AG04449 (cell line): ENCODE data around the gene TRO.

Experiments used
- CTCF ChIA-PET: fragments of 350-600 bp; formaldehyde crosslinking; extraction: SDS; loops from one replicate; lab custom pipeline; 2021; ENCODE audit warnings: antibody characterized with exemption; lab: Yijun Ruan, JAX
- POLR2A ChIA-PET: fragments of 400-600, 350-600 bp; formaldehyde crosslinking; extraction: SDS; loops from one replicate; lab custom pipeline; 2020; ENCODE audit warnings: antibody characterized with exemption, inconsistent platforms; lab: Yijun Ruan, JAX
- DNase-seq: peaks from one replicate; pipeline ENCODE4 v3.0.0-alpha.2; 2010; ENCODE audit warnings: low read depth, low spot score
- H3K4me3 ChIP-seq: 2 replicates; pipeline ENCODE4 v1.5.1; 2011; ENCODE audit warnings: low read depth, mild to moderate bottlenecking, control low read depth, low read length
- CTCF ChIP-seq: IDR thresholded peaks from one replicate; pipeline ENCODE4 v1.5.1; 2011; ENCODE audit warnings: mild to moderate bottlenecking, moderate library complexity, low read length, control low read depth, inconsistent platforms; ENCODE audit not compliant: insufficient read depth; ENCODE audit errors: missing control alignments

TRO gene

GRCh38 chrX:54922547-54922946, 1.9 kb downstream of the TRO start:
- no peak overlapping the region for H3K4me3 ChIP-seq
- no peak for DNase-seq
- no peak for TF ChIP-seq CTCF
- POLR2A ChIA-PET = no interaction called here
- CTCF ChIA-PET = no interaction called here

GRCh38 chrX:54923376-54923775, 2.8 kb downstream of the TRO start:
- CTCF ChIA-PET = interaction anchor here (0.6 kb wide), 1 partner anchor 90 kb away, joined by 3 read pairs; no protein-coding TSS in a partner anchor

GRCh38 chrX:54926978-54927377, 6.4 kb downstream of the TRO start:
- ChIA-PET POLR2A (no interaction called here), CTCF (no interaction called here)
- no peak overlapping the region for H3K4me3 ChIP-seq
- DNase-seq = no peak
- TF ChIP-seq CTCF = no peak

More at GRCh38 chrX:54923376-54923775, 2.8 kb downstream of the TRO start:
- DNase-seq = no peak
- TF ChIP-seq CTCF = no peak
- no peak overlapping the region for H3K4me3 ChIP-seq
- POLR2A ChIA-PET = no interaction called here

- ChIA-PET CTCF (no interaction called here), POLR2A (no interaction called here)
- H3K4me3 ChIP-seq = no peak overlapping the region
- no peak for TF ChIP-seq CTCF
- no peak for DNase-seq
These were observed 8.3 kb downstream of the TRO start for GRCh38 chrX:54928876-54929275.

- POLR2A ChIA-PET = no interaction called here
- H3K4me3 ChIP-seq = no peak overlapping the region
- CTCF ChIA-PET = no interaction called here
- no peak for DNase-seq
- TF ChIP-seq CTCF = no peak
These were observed 9.8 kb downstream of the TRO start for GRCh38 chrX:54930291-54931049.

- no peak overlapping the region for H3K4me3 ChIP-seq
- TF ChIP-seq CTCF = no peak
- CTCF ChIA-PET = no interaction called here
- DNase-seq = no peak
- POLR2A ChIA-PET = no interaction called here
These were observed 10.5 kb downstream of the TRO start for GRCh38 chrX:54931107-54931506.
